HFFc6 (cell line): ENCODE results near the gene TFPT. TPM values are rescaled to one million over a fixed set of nuclear protein-coding genes. Genes with fewer than 3 reads are reported as not detected.

Experiments
- DNase-seq: peaks from one replicate; pipeline ENCODE4 v3.0.0-alpha.2; 2018
- H3K27ac Mint-ChIP-seq: 2 replicates; pipeline ENCODE4 v1.8.0; 2020; ENCODE audit warnings: mild to moderate bottlenecking, mixed read lengths
- H3K27me3 Mint-ChIP-seq: 2 replicates; pipeline ENCODE4 v1.8.0; 2021; ENCODE audit warnings: mild to moderate bottlenecking, moderate library complexity, mixed read lengths; ENCODE audit not compliant: insufficient read depth
- H3K36me3 Mint-ChIP-seq: 2 replicates; pipeline ENCODE4 v1.8.0; 2021; ENCODE audit warnings: low read depth, mixed read lengths
- H3K4me1 Mint-ChIP-seq: 2 replicates; pipeline ENCODE4 v1.8.0; 2020; ENCODE audit warnings: low read depth, mixed read lengths
- H3K4me3 Mint-ChIP-seq: 2 replicates; pipeline ENCODE4 v1.8.0; 2020; ENCODE audit warnings: mild to moderate bottlenecking, moderate library complexity, mixed read lengths
- H3K9me3 Mint-ChIP-seq: 2 replicates; pipeline ENCODE4 v1.8.0; 2020; ENCODE audit warnings: mild to moderate bottlenecking, mixed read lengths
- CTCF ChIP-seq: fragments of 200-600 bp; sonication (generic); IDR thresholded peaks from 2 replicates; pipeline ENCODE4 v1.5.0; 2021; ENCODE audit warnings: antibody characterized with exemption, mild to moderate bottlenecking
- total RNA-seq, 6 experiments: library from RNA; stranded (reverse); fragmentation: NEBNext Ultra II Directional; extraction: Animal tissue kit (Norgen Biotek cat#: 25700); gene quantifications; 2 replicates in 1 of 6; 3 replicates in 5 of 6; pipeline ENCODE4 v1.2.3, GENCODE V29; 2021

Gene TFPT
- total RNA-seq, 6 experiments from 2014 or later, result 9.3 to 15.4 (median 14.5) TPM

DNA sequence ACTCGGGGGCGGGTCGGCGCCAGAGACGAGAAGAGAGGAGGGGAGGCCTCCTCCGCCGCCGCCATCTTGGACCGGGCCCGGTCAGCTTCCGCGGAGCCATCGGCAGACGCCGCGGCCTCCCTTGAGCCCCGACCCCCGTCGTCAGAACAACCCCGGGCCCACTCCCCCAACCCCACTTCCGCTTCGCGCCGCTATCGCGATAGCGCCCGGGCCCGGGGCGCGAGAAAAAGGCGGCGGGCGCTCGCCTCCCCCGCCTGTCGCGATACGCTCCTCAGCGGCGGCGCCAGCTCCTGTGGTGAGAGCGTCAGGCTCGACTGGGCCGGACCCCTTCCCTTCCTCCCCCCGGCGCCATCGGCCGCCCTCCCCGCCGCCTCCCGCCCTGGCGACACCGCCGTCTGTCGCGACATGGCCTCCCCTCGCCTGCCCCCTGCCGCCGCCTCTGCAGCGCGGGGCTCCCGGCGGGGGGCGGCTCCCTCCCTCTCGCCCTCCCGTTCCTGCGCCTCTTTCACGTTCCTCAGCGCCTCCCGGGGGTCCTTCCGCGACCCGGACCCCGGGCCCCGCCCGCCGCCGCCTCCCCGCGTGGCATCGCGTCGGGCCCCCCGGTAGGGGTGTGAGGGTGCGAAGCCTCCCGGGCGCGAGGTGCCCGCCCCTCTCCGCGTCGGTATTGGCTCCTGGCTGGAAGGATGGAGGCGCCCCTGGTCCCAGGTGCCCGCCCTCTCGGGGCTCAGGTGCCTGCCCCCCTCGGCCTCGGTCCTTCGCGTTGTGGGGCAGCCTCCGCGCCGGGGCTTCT is 22.4 kb upstream of the TFPT start, which contains the start of gene CNOT3:
Gene CNOT3, plus strand, starts transcription at position 64 of the 790 bp plus-strand sequence. CDS start 5,217 bp downstream, outside the sequence.
- Mint-ChIP-seq H3K27me3 (peaks cover 2% of the 10 kb centered on the region; the same call in 1 of the 2 replicates), H3K9me3 (no peaks in the 10 kb centered on the region), H3K27ac (peak within 1 kb of the TSS; percentile 89), H3K4me3 (peak within 1 kb of the TSS; percentile 91), H3K36me3 (peaks cover 9% of the 10 kb centered on the region), H3K4me1 (peaks cover 50% of the 10 kb centered on the region)
- DNase-seq, result no peak
- TF ChIP-seq CTCF, result peak; percentile 62

- Mint-ChIP-seq H3K4me1 (peaks cover 43% of the 10 kb centered on the region), H3K36me3 (peaks cover 4% of the 10 kb centered on the region; the same call in 1 of the 2 replicates), H3K27me3 (peaks cover 2% of the 10 kb centered on the region; the same call in 1 of the 2 replicates), H3K4me3 (peak overlapping the region; percentile 90), H3K9me3 (no peaks in the 10 kb centered on the region), H3K27ac (peak overlapping the region; percentile 84)
- DNase-seq, result peak; percentile 100
- no peak for TF ChIP-seq CTCF
Observed at GRCh38 chr19:54136864-54137698, 21.6 kb upstream of the TFPT start.

DNA sequence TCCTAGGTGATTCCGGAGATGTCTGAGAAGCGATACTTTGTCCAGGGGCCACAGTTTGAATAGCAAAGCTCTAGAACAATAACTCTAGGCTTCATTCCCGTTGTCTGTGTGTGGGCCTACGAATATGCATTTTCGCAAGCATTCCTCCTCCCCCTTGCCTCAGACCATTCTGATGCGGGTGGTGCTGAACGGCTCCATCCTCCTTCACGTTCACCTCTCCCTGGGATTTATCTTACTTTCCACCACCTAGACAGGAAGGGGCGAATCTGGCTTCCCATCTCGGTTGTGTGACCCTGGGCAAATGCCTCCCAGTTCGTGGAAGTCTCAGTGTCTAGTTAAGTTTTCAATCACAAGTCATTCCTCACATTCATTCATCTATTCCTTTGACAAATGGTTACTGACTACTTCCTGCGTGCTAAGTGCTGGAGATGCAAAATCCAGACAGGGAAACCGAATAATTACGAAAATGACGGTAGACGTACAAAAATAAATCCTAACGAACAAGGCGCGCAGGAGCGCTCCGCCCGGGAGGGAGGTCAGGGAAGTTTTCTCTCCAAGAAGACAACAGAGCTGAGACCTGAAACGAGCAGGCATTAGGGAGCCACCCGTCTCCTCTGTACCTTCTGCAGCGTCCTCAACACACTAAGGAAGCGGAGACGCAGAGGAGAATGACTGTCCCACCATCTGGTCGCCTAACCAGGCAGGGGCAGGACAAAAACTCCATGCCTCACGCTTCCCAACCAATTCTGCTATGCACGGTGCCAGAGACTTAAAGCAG is 20.8 kb upstream of the TFPT start:
- no peaks in the 10 kb centered on the region; the same call in 1 of the 2 replicates for H3K27me3 Mint-ChIP-seq
- H3K4me3 Mint-ChIP-seq, result peak overlapping the region; percentile 90
- TF ChIP-seq CTCF, result no peak
- H3K9me3 Mint-ChIP-seq, result no peaks in the 10 kb centered on the region
- no peak for DNase-seq
- H3K36me3 Mint-ChIP-seq, result no peaks in the 10 kb centered on the region
- peak overlapping the region; percentile 84 for H3K27ac Mint-ChIP-seq
- peaks cover 35% of the 10 kb centered on the region for H3K4me1 Mint-ChIP-seq

DNA sequence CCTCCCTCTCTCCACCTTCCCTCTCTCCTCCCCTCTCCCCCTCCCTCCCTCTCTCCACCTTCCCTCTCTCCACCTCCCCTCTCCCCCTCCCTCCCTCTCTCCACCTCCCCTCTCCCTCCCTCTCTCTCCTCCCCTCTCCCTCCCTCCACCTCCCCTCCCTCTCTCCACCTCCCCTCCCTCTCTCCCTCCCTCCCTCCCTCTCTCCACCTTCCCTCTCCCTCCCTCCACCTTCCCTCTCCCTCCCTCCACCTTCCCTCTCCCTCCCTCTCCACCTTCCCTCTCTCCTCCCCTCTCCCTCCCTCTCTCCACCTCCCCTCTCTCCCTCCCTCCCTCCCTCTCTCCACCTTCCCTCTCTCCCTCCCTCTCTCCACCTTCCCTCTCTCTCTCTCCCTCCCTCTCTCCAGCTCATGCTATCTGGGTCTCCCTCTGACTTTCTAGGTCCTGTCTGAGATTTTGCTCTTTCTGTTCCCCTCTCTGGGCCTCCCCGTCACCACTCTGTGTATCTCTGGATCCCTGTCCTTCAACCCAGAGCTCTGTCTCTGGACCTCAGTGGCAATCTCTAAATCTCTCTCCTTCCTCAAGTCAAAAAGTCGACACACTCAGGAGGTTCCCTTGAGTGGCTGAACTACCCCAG is 18.6 kb upstream of the TFPT start:
- DNase-seq, result no peak
- H3K27ac Mint-ChIP-seq, result no peak overlapping the region
- H3K4me3 Mint-ChIP-seq, result no peak overlapping the region

More for the DNA sequence above, 18.6 kb upstream of the TFPT start:
- H3K27me3 Mint-ChIP-seq, result no peaks in the 10 kb centered on the region; the same call in 1 of the 2 replicates
- peaks cover 15% of the 10 kb centered on the region for H3K4me1 Mint-ChIP-seq
- TF ChIP-seq CTCF, result no peak
- H3K36me3 Mint-ChIP-seq, result no peaks in the 10 kb centered on the region
- H3K9me3 Mint-ChIP-seq, result no peaks in the 10 kb centered on the region
